GM12891 (cell line): ENCODE results near the gene IRF9.

ENCODE experiments used
- DNase-seq: peaks from one replicate; pipeline ENCODE4 v3.0.0; 2011; ENCODE audit warnings: low spot score; ENCODE audit not compliant: insufficient read length
- FAIRE-seq: peaks from 2 replicates; lab custom pipeline; 2011; peaks lifted over from hg19 to GRCh38; lab: Jason Lieb, UNC
- PAX5 ChIP-seq: IDR thresholded peaks from 2 replicates; pipeline ENCODE4 v1.6.1; 2011; ENCODE audit warnings: low read length, moderate library complexity, mild to moderate bottlenecking; ENCODE audit not compliant: insufficient read depth, severe bottlenecking
- POLR2A ChIP-seq: IDR thresholded peaks from 2 replicates; pipeline ENCODE4 v1.6.1; 2011; ENCODE audit warnings: low read depth, low read length, control low read depth
- POLR2AphosphoS5 ChIP-seq: IDR thresholded peaks from 2 replicates; pipeline ENCODE4 v1.6.1; 2011; ENCODE audit warnings: low read depth, low read length, control low read depth
- POU2F2 ChIP-seq: IDR thresholded peaks from 2 replicates; pipeline ENCODE4 v1.6.1; 2011; ENCODE audit warnings: low read depth, mild to moderate bottlenecking, control low read depth, low read length, moderate library complexity
- SPI1 ChIP-seq: IDR thresholded peaks from 2 replicates; pipeline ENCODE4 v1.6.1; 2011; ENCODE audit warnings: low read depth, low read length, control low read depth
- TAF1 ChIP-seq: IDR thresholded peaks from 2 replicates; pipeline ENCODE4 v1.6.1; 2011; ENCODE audit warnings: low read depth, low read length, control low read depth

IRF9 gene

GRCh38 chr14:24156840-24157239, 4.2 kb upstream of the IRF9 start:
- TF ChIP-seq SPI1 (no peak), POLR2AphosphoS5 (no peak), POU2F2 (no peak), POLR2A (no peak), PAX5 (no peak), TAF1 (no peak)
- DNase-seq (no peak), FAIRE-seq (no peak)

GRCh38 chr14:24157331-24157730, 3.7 kb upstream of the IRF9 start:
- no peak for DNase-seq
- TF ChIP-seq POLR2AphosphoS5: no peak
- no peak for TF ChIP-seq PAX5
- no peak for FAIRE-seq

- peak; percentile 23 for FAIRE-seq
- TF ChIP-seq POLR2AphosphoS5 (no peak; the same call in 1 of the 2 replicates), POLR2A (0 out of 2 replicates have a peak, but pooled peaks have one; percentile 29), TAF1 (no peak)
- no peak for DNase-seq
These were observed 1.1 kb upstream of the IRF9 start for GRCh38 chr14:24159777-24160498.

- no peak for TF ChIP-seq PAX5
- no peak for TF ChIP-seq POU2F2
- no peak for TF ChIP-seq TAF1
- no peak for TF ChIP-seq POLR2AphosphoS5
- no peak for FAIRE-seq
- DNase-seq: no peak
These were observed 591 bp upstream of the IRF9 start for GRCh38 chr14:24160499-24160849.

- FAIRE-seq (peak; percentile 16), DNase-seq (no peak)
- no peak; the same call in 1 of the 2 replicates for TF ChIP-seq POLR2AphosphoS5
- TF ChIP-seq POU2F2: 0 out of 2 replicates have a peak, but pooled peaks have one; percentile 19
- no peak for TF ChIP-seq PAX5
These were observed 1.0 kb downstream of the IRF9 start for GRCh38 chr14:24162093-24162492.

GRCh38 chr14:24164518-24164991, 3.5 kb downstream of the IRF9 start:
- FAIRE-seq: no peak
- DNase-seq: no peak
- no peak for TF ChIP-seq SPI1
- TF ChIP-seq POLR2A: no peak
- TF ChIP-seq TAF1: no peak
- TF ChIP-seq PAX5: no peak
- no peak for TF ChIP-seq POU2F2
- no peak for TF ChIP-seq POLR2AphosphoS5

GRCh38 chr14:24165785-24166184, 4.7 kb downstream of the IRF9 start:
- TF ChIP-seq POLR2A (no peak), POU2F2 (no peak), POLR2AphosphoS5 (no peak)
- FAIRE-seq (no peak), DNase-seq (no peak)

- TF ChIP-seq POU2F2 (no peak), POLR2AphosphoS5 (peak; percentile 79; the same call in 1 of the 2 replicates)
- DNase-seq (no peak), FAIRE-seq (no peak)
These were observed 6.5 kb downstream of the IRF9 start for GRCh38 chr14:24167469-24168114.

GRCh38 chr14:24171422-24172260, 10.6 kb downstream of the IRF9 start, which contains the start of gene REC8:
REC8 (plus strand) TSS chr14:24172080; CDS start chr14:24172553, 473 bp downstream.
- TF ChIP-seq PAX5 (peak; percentile 47), POLR2AphosphoS5 (peak; percentile 92), POU2F2 (peak; percentile 77), SPI1 (no peak), TAF1 (peak; percentile 34; the same call in 1 of the 2 replicates), POLR2A (peak; percentile 85)
- DNase-seq (peak; percentile 95), FAIRE-seq (peak; percentile 94)
